SK-N-SH (cell line): Measurements from ENCODE around the gene PYY. TPM values are rescaled to one million over a fixed set of nuclear protein-coding genes. Genes with fewer than 3 reads are reported as not detected.

Source experiments
- CTCF ChIA-PET: fragments of 300-600, 350-600 bp; formaldehyde crosslinking; extraction: SDS; loops from one replicate; lab custom pipeline; 2021; lab: Yijun Ruan, JAX
- POLR2A ChIA-PET: fragments of 350-600 bp; sonication (Branson Sonifier 250); formaldehyde crosslinking; extraction: SDS; loops from one replicate; lab custom pipeline; 2020; ENCODE audit warnings: antibody characterized with exemption, inconsistent platforms; lab: Yijun Ruan, JAX
- DNase-seq: peaks from one replicate; pipeline ENCODE4 v3.0.0; 2012
- H2AFZ ChIP-seq: fragments of 200-600 bp; sonication (generic); 2 replicates; pipeline ENCODE4 v1.8.1; 2016; ENCODE audit warnings: antibody characterized with exemption, mild to moderate bottlenecking, low read depth
- H3F3A ChIP-seq: fragments of 200-600 bp; sonication (generic); replicated peaks from 2 replicates; pipeline ENCODE3; 2016; ENCODE audit warnings: antibody characterized with exemption, mild to moderate bottlenecking; ENCODE audit not compliant: insufficient read depth
- H3K27ac ChIP-seq, 2 experiments: fragments of 200-500 bp in 1 of 2; fragments of 200-600 bp in 1 of 2; sonication (Bioruptor generic) in 1 of 2; sonication (generic), shearing (Covaris generic) in 1 of 2; 2 replicates each; pipeline versions ENCODE4 v1.5.1 to v1.6.1; 2014 to 2016; ENCODE audit warnings: low read depth in 2 of 2, inconsistent platforms in 1 of 2, low read length in 1 of 2, mild to moderate bottlenecking in 1 of 2, mixed read lengths in 1 of 2
- H3K27me3 ChIP-seq: fragments of 200-600 bp; sonication (generic), shearing (Covaris generic); 2 replicates; pipeline ENCODE4 v1.6.1; 2016; ENCODE audit warnings: mixed run types; ENCODE audit not compliant: insufficient read depth
- H3K36me3 ChIP-seq, 2 experiments: fragments of 200-500 bp in 1 of 2; fragments of 200-600 bp in 1 of 2; sonication (Bioruptor generic) in 1 of 2; sonication (generic) in 1 of 2; replicated peaks in 1 of 2; 2 replicates each; pipeline versions ENCODE3 to v1.5.1; 2014 to 2016; ENCODE audit warnings: low read length in 1 of 2, mild to moderate bottlenecking in 1 of 2; ENCODE audit not compliant: insufficient read depth in 2 of 2, control insufficient read depth in 1 of 2
- H3K4me1 ChIP-seq, 2 experiments: fragments of 200-500 bp in 1 of 2; fragments of 200-600 bp in 1 of 2; sonication (Bioruptor generic) in 1 of 2; sonication (generic), shearing (Covaris generic) in 1 of 2; 2 replicates each; pipeline versions ENCODE4 v1.5.1 to v1.6.1; 2014 to 2016; ENCODE audit warnings: low read depth in 1 of 2, low read length in 1 of 2, mixed run types in 1 of 2; ENCODE audit not compliant: insufficient read depth in 2 of 2, control insufficient read depth in 1 of 2
- H3K4me2 ChIP-seq: fragments of 200-600 bp; sonication (generic), shearing (Covaris generic); 2 replicates; pipeline ENCODE4 v1.6.1; 2017; ENCODE audit warnings: mixed run types
- H3K4me3 ChIP-seq, 2 experiments: fragments of 200-500 bp in 1 of 2; fragments of 200-600 bp in 1 of 2; sonication (Bioruptor generic) in 1 of 2; sonication (generic), shearing (Covaris generic) in 1 of 2; 2 replicates each; pipeline versions ENCODE4 v1.5.1 to v1.8.1; 2014 to 2016; ENCODE audit warnings: low read depth in 2 of 2, inconsistent platforms in 1 of 2, low read length in 1 of 2, mild to moderate bottlenecking in 1 of 2, mixed read lengths in 1 of 2, moderate library complexity in 1 of 2
- H3K79me2 ChIP-seq: fragments of 200-600 bp; sonication (generic); 2 replicates; pipeline ENCODE4 v1.8.1; 2017; ENCODE audit warnings: mild to moderate bottlenecking; ENCODE audit not compliant: insufficient read depth
- H3K9ac ChIP-seq: fragments of 200-600 bp; sonication (generic); 2 replicates; pipeline ENCODE4 v1.6.1; 2017; ENCODE audit warnings: mixed run types
- H3K9me2 ChIP-seq: fragments of 200-600 bp; sonication (generic); 2 replicates; pipeline ENCODE4 v1.6.1; 2017; ENCODE audit warnings: mixed run types
- H3K9me3 ChIP-seq: fragments of 200-600 bp; sonication (generic); 2 replicates; pipeline ENCODE4 v1.6.1; 2017; ENCODE audit warnings: mixed run types, mild to moderate bottlenecking, moderate library complexity
- H4K20me1 ChIP-seq: fragments of 200-600 bp; sonication (generic); 2 replicates; pipeline ENCODE4 v1.6.1; 2017; ENCODE audit warnings: mild to moderate bottlenecking, mixed run types; ENCODE audit not compliant: insufficient read depth
- FOSL2 ChIP-seq: IDR thresholded peaks from 2 replicates; pipeline ENCODE4 v1.4.0; 2012; ENCODE audit warnings: low read depth, mild to moderate bottlenecking, moderate library complexity, borderline replicate concordance
- FOXJ3 ChIP-seq: sonication (generic); formaldehyde crosslinking; IDR thresholded peaks from 2 replicates; pipeline ENCODE4 v1.5.1; 2020; ENCODE audit warnings: mild to moderate bottlenecking, missing genetic modification reagents
- GABPA ChIP-seq: IDR thresholded peaks from 2 replicates; pipeline ENCODE4 v1.4.0; 2012; ENCODE audit warnings: low read depth, mild to moderate bottlenecking
- MEF2A ChIP-seq: IDR thresholded peaks from 2 replicates; pipeline ENCODE4 v1.4.0; 2012; ENCODE audit warnings: low read depth, borderline replicate concordance
- RAD21 ChIP-seq: IDR thresholded peaks from 2 replicates; pipeline ENCODE4 v1.6.1; 2012; ENCODE audit warnings: mild to moderate bottlenecking, low read length
- RXRA ChIP-seq: IDR thresholded peaks from 2 replicates; pipeline ENCODE4 v1.4.0; 2012; ENCODE audit warnings: low read depth, mild to moderate bottlenecking, borderline replicate concordance
- SMC3 ChIP-seq: IDR thresholded peaks from 2 replicates; pipeline ENCODE4 v1.6.1; 2012; ENCODE audit warnings: low read depth, low read length, improper control_type of control experiment
- TCF12 ChIP-seq: IDR thresholded peaks from 2 replicates; pipeline ENCODE4 v1.4.0; 2012
- TEAD4 ChIP-seq: IDR thresholded peaks from 2 replicates; pipeline ENCODE4 v1.4.0; 2012; ENCODE audit warnings: mild to moderate bottlenecking, borderline replicate concordance; ENCODE audit not compliant: insufficient read depth
- WGBS: methylation state at CpG from one replicate; pipeline ENCODE4 v1.1.6; 2017; ENCODE audit warnings: low lambda C conversion rate; 5-methylcytosine and 5-hydroxymethylcytosine counted together
- polyA plus RNA-seq, 3 experiments: library from polyadenylated mRNA; depleted of rRNA; stranded (reverse); fragments of >200 nt; gene quantifications; 2 replicates each; pipeline ENCODE4 v1.2.3, GENCODE V29; 2012
- TF ChIP-seq, protein P1 (sequence below): IDR thresholded peaks from 2 replicates; pipeline ENCODE4 v1.6.1; 2012; ENCODE audit warnings: mild to moderate bottlenecking, low read depth, low read length, moderate library complexity
- TF ChIP-seq, protein P2 (sequence below): IDR thresholded peaks from 2 replicates; pipeline ENCODE4 v1.4.0; 2012; ENCODE audit warnings: low read depth

PYY gene
- polyA plus RNA-seq, 1 of the 3 experiments (the other 2 are of a cell fraction) = 0.21 TPM

DNA sequence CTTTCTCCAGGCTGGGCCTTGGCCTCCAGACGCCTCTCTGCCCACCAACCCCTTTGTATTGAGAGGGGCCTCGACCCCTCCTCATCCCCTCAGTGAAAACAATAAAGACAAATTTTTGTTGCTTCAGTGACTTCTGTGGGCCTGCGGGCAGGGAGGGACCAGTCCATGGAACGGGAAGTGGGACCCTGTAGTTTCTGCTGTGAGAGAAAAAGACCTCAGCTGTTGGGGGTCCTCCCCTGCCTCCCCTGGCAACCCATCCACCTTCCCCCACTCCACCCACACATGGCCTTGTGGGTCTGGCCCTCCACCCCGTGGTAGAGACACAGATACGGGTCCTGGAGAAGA, 14.9 kb downstream of the PYY start:
- Histone ChIP-seq H2AFZ (no peak overlapping the region), H3K27me3 (no peaks in the 10 kb centered on the region), H3K4me2 (no peak overlapping the region), H3K36me3 (no peaks in the 10 kb centered on the region), H3K9me3 (no peaks in the 10 kb centered on the region), H3K4me3 (no peak overlapping the region), H4K20me1 (no peaks in the 10 kb centered on the region), H3K79me2 (no peaks in the 10 kb centered on the region), H3K4me1 (peaks cover 0 to 7% of the 10 kb centered on the region in 2 experiments; a peak in 1 of 4 replicates), H3K9ac (no peak overlapping the region), H3K27ac (no peak overlapping the region), H3K9me2 (no peaks in the 10 kb centered on the region), H3F3A (no peaks in the 10 kb centered on the region)
- CTCF ChIA-PET = interaction anchor here (0.9 to 18.2 kb wide), 5 partner anchors 28 to 63 kb away, joined by 3 to 638 read pairs (median 80); partner anchors contain the start of genes MPP2, NAGS and TMEM101
- 77% methylated on average over 6 of the region's 6 CpGs for WGBS
- POLR2A ChIA-PET = no interaction called here
- TF ChIP-seq GABPA (no peak), TCF12 (no peak), RXRA (no peak), MEF2A (no peak), SMC3 (no peak), FOSL2 (no peak), RAD21 (no peak), TEAD4 (no peak)
- TF ChIP-seq, protein P1, sequence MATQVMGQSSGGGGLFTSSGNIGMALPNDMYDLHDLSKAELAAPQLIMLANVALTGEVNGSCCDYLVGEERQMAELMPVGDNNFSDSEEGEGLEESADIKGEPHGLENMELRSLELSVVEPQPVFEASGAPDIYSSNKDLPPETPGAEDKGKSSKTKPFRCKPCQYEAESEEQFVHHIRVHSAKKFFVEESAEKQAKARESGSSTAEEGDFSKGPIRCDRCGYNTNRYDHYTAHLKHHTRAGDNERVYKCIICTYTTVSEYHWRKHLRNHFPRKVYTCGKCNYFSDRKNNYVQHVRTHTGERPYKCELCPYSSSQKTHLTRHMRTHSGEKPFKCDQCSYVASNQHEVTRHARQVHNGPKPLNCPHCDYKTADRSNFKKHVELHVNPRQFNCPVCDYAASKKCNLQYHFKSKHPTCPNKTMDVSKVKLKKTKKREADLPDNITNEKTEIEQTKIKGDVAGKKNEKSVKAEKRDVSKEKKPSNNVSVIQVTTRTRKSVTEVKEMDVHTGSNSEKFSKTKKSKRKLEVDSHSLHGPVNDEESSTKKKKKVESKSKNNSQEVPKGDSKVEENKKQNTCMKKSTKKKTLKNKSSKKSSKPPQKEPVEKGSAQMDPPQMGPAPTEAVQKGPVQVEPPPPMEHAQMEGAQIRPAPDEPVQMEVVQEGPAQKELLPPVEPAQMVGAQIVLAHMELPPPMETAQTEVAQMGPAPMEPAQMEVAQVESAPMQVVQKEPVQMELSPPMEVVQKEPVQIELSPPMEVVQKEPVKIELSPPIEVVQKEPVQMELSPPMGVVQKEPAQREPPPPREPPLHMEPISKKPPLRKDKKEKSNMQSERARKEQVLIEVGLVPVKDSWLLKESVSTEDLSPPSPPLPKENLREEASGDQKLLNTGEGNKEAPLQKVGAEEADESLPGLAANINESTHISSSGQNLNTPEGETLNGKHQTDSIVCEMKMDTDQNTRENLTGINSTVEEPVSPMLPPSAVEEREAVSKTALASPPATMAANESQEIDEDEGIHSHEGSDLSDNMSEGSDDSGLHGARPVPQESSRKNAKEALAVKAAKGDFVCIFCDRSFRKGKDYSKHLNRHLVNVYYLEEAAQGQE = no peak
- TF ChIP-seq, protein P2, sequence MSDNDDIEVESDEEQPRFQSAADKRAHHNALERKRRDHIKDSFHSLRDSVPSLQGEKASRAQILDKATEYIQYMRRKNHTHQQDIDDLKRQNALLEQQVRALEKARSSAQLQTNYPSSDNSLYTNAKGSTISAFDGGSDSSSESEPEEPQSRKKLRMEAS = no peak
- no peak for DNase-seq

DNA sequence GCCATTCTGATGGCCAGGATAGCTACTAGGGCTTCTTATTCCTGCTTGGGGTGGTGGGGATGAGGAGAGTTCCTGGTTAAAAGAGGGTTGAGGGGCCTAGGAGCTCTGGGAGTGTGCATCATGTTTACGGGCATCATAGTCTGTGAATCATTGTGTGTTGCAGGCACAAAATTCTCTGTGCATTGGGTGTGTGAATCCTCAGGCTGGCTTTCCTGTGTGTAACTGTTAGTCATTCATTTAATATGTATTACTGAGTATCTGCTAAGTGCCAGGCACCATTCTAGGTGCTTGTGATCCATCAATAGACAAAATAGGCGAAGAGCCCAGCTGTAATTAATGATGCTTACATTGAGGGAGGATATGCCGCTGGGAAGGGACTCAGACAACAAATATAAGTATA, 17.3 kb downstream of the PYY start:
- H3K4me1 ChIP-seq = peaks cover 0 to 7% of the 10 kb centered on the region in 2 experiments; a peak in 1 of 4 replicates
- H3K27ac ChIP-seq = no peak overlapping the region
- no peak for DNase-seq
- WGBS = 88% methylated on average over 3 of the region's 3 CpGs
- no peaks in the 10 kb centered on the region for H3K36me3 ChIP-seq
- CTCF ChIA-PET = interaction anchor here (1.1 to 18.2 kb wide), 6 partner anchors 10 to 104 kb away, joined by 3 to 638 read pairs (median 42); partner anchors contain the start of genes MPP2, NAGS and TMEM101
- H3K79me2 ChIP-seq = no peaks in the 10 kb centered on the region
- no peaks in the 10 kb centered on the region for H3K9me2 ChIP-seq
- H3K9ac ChIP-seq = no peak overlapping the region
- no peak overlapping the region for H3K4me3 ChIP-seq
- H3F3A ChIP-seq = no peaks in the 10 kb centered on the region
- H3K4me2 ChIP-seq = no peak overlapping the region
- H2AFZ ChIP-seq = no peak overlapping the region
- POLR2A ChIA-PET = interaction anchor here (1.0 kb wide), 1 partner anchor 11 kb away, joined by 3 read pairs; no protein-coding TSS in a partner anchor
- TF ChIP-seq FOXJ3 (CRISPR knock-in tag) = no peak
- no peaks in the 10 kb centered on the region for H3K27me3 ChIP-seq
- no peaks in the 10 kb centered on the region for H4K20me1 ChIP-seq
- no peaks in the 10 kb centered on the region for H3K9me3 ChIP-seq
